Body of pancreas (tissue), 4 donors: ENCODE measurements around the gene KCNAB1.

ENCODE experiments used
- POLR2A ChIP-seq, 3 donors: fragments of 450-650 bp; IDR thresholded peaks; one replicate each; pipeline ENCODE4 v1.6.1; 2016; ENCODE audit warnings: antibody characterized with exemption in 3 of 3, mild to moderate bottlenecking in 2 of 3
- TF ChIP-seq, protein P1 (sequence below), 7 experiments: fragments of 450-650 bp in 4 of 7; fragments of 200-600 bp in 3 of 7; sonication (generic) in 3 of 7; IDR thresholded peaks; one replicate each; pipeline ENCODE4 v1.5.1; 2016 to 2019; ENCODE audit warnings: antibody characterized with exemption in 7 of 7

DNA sequence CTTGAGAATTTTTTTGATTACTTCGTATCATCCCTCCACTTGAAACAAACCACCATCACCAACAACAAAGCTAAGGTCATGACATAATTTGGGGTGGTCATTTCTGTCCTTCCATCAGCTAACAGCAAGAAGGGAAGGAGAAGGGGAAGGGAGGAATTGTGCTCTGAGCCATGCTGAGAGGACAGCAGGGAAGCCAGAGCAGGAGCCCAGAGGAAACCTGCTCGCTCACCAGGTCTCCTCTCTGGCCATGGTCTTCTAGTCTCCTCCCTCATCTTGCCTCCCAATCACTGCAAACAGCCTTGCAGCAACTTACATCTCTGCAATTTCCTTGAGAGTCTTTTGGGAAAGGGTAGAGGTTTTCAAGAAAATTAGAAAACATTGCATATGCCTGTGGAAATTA is 237.9 kb downstream of the KCNAB1 start:
- TF ChIP-seq, protein P1, sequence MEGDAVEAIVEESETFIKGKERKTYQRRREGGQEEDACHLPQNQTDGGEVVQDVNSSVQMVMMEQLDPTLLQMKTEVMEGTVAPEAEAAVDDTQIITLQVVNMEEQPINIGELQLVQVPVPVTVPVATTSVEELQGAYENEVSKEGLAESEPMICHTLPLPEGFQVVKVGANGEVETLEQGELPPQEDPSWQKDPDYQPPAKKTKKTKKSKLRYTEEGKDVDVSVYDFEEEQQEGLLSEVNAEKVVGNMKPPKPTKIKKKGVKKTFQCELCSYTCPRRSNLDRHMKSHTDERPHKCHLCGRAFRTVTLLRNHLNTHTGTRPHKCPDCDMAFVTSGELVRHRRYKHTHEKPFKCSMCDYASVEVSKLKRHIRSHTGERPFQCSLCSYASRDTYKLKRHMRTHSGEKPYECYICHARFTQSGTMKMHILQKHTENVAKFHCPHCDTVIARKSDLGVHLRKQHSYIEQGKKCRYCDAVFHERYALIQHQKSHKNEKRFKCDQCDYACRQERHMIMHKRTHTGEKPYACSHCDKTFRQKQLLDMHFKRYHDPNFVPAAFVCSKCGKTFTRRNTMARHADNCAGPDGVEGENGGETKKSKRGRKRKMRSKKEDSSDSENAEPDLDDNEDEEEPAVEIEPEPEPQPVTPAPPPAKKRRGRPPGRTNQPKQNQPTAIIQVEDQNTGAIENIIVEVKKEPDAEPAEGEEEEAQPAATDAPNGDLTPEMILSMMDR (IDR thresholded peaks at IDR 0.05) = no peak
- no peak for TF ChIP-seq POLR2A (IDR thresholded peaks at IDR 0.05)
